Activated naive CD4-positive, alpha-beta T cell treated with anti-CD3 and anti-CD28 coated beads, Interleukin-2, amount 50 U/mL, for 16 hours (primary cell): ENCODE data around the gene AIP.
"Not testable (repeated sequence)": the region's sequence is repeated elsewhere in the genome, so short reads cannot be mapped to it uniquely, and the experiment has no call there.

Source experiments
- DNase-seq: peaks from one replicate; pipeline ENCODE4 v3.0.0-alpha.2; 2020

The AIP gene

GRCh38 chr11:67449116-67449844 is 33.5 kb upstream of the AIP start:
- DNase-seq: no peak

- no peak for DNase-seq
Observed at GRCh38 chr11:67450796-67451657, 31.8 kb upstream of the AIP start.

DNA sequence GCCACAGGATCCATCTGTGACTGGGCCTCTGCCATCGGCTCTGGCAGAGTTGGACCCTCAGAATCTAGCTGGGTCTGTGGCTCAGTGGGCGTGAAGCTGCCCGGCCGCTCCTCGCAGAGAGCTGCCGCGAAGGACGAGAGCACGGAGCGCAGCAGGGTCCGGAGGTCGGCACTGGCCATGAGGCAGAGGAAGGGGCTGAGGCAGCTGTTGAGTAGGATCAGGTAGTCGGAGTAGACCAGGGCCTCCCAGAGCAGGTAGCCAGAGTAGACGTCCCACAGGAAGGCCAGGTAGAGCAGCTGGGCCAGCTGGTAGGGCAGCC is 31.2 kb upstream of the AIP start:
- no peak for DNase-seq

- no peak for DNase-seq
Observed at GRCh38 chr11:67452141-67452952, 30.5 kb upstream of the AIP start, which contains the start of gene GPR152. Gene GPR152, minus strand, starts transcription at chr11:67452729. Its CDS starts 5 bp downstream, at chr11:67452724.

- no peak for DNase-seq
Observed at GRCh38 chr11:67453816-67454732, 28.8 kb upstream of the AIP start.

DNA sequence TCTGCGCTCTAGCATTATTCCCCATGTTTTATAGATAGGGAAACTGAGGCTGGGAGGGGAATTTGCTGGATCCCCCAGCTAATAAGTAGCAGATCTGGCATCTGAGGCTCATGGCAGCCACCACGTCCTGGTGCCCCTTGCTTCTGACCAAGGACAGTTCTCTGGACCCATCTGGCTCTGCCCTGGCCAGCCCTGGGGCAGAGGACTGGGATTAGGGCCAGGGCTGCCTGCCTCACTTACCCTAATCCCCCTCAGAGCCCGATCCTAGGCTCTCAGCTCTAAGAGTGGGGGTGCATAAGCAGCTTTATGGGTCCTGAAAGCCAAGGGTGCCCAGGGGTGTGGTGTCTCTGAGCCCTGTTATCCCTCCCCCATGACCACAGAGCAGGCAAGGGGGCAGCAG is 27.8 kb upstream of the AIP start, which contains the start of gene CABP4:
TSS of gene CABP4 (plus strand) at position 301 of the 400 bp plus-strand sequence. CDS start at position 371, 70 bp downstream.
- DNase-seq: no peak

DNA sequence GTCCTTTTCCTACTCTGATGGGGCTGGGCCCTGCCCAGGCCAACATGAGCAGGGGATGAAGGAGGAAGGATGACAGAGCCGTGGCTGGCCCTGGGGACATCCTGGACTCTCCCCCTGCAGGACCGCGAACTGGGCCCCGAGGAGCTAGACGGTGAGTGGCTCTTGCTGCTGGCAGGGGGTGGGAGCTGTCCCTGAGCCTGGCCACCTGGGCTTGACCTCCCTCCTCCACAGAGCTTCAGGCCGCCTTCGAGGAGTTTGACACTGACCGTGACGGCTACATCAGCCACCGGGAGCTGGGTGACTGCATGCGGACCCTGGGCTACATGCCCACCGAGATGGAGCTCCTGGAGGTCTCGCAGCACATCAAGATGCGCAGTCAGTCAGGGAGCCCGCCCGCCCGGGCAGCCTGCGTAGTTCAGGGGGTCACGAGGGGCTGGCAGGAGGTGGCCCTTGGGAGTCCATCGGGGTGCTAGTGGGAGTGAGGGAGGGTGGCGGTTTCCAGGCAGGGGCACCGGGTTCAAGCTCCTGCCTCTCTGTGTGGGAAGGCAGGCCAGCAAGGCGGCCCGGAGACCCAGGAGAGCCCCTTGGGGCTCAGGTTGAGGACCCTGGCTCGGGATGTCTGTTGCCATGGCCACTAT is 26.6 kb upstream of the AIP start:
- no peak for DNase-seq

DNA sequence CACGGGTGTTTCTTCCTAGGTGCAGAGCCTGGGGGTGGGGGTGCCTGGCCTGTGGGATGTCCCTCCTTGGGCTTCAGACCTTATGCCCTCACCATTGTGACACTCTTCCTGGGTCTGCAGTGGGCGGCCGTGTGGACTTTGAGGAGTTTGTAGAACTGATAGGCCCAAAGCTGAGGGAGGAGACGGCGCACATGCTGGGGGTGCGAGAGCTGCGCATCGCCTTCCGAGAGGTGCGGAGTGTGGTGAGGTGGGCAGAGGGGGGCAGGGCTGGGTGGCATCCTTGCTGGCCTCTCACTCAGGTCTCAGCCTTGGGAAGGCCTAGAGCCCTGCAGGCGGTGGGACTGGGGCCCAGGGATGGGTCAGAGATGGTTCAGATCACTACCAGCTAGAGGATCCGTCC is 25.4 kb upstream of the AIP start:
- no peak for DNase-seq

- no peak for DNase-seq
Observed at GRCh38 chr11:67458266-67458665, 24.6 kb upstream of the AIP start.

DNA sequence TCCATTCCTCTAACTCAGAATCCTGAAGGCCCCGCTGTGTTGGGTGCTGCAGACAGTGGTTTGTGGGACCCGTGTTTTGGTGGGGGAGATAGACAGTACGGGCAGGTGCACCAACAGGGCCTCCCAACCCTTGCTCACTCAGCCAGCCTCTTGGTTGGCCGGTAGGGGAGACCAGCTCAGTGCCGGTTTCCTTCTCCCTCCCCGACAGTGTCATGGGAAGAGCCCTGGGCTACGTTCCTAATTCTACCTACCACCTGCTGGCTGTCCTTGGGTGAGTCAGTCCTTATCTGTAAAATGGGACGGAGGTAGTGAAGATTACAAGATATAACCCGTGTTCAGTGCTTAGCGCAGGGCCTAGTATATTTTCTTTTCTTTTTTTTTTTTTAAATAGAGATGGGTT is 19.6 kb upstream of the AIP start:
- no peak for DNase-seq

- no peak for DNase-seq
Observed at GRCh38 chr11:67463680-67464410, 19.0 kb upstream of the AIP start.

DNA sequence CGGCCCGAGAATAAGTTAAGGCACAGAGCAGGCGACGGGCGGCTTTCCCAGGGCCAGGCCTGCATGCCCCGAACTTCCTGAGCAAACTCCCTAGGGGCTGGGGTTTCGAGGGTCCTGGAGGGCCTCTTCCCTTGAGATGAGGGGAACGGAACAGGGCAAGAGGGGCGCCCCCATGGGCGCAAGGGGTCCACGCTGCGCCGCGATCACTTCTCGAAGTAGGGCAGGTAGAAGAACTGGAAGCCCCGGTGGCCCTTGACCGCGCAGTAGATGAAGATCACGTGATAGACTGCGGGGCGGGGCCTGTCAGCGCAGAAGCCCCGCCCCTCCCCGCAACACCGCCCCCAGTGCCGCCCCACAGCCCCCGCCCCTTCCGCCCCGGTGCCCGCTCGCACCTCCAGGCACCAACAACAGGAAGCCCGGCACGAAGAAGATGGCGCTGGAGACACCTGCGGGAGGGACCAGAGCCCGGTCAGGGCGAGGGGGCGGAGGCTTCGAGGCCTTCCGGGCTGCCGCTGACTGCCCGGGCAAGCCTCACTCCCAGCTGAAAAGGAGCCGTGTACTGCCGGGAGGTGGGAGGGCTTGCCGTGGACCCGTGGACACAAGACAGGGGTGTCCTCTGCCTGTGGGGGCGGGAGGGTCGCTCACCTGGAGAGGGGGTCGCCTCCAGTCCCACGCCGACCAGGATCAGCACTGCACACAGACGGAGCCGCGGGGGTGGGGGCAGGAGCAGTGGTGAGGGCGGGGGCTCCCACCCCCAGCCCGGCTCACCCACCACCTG is 18.2 kb upstream of the AIP start:
- DNase-seq: peak; percentile 90

GRCh38 chr11:67465189-67465510 is 17.7 kb upstream of the AIP start:
- DNase-seq: no peak

GRCh38 chr11:67465530-67465929 is 17.3 kb upstream of the AIP start:
- not testable (repeated sequence) for DNase-seq

DNA sequence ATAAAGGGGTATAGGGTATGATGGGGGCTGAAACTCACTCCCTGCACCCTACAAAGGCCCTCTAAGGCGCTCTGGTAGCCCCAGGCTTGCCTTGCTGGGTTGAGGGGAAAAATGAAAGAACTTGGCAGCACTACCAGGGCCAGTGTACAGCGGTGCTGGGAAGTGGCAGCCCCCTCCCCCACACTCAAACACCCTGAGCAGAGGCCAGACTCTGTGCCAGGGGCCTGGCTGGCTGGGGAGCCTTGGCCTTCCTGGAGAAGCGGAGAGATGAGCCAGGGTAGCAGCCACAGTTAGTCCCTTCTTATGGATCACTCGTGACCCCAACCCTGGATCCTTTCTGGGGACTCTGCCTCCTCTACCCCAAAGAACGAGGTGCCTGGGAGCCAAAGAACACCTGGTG is 16.5 kb upstream of the AIP start:
- DNase-seq: no peak

- no peak for DNase-seq
Observed at GRCh38 chr11:67466962-67467771, 15.7 kb upstream of the AIP start.

- DNase-seq: peak; percentile 39
Observed at GRCh38 chr11:67468056-67468455, 14.8 kb upstream of the AIP start.

DNA sequence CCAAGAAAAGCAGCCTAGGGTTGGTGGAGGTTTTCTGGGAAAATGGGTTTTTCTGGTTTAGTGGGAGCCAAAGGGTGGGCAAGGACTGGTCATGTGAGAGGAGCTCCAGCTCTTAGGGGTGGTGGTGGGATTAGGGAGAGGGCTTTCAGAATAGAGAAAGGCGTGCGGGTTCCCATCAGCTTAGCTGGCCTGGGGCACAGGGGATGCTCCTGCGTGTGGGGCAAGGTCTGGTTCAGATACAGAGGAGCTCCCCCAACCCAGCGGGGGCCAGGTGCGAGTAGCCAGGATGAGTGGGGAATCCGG is 14.4 kb upstream of the AIP start:
- no peak for DNase-seq

DNA sequence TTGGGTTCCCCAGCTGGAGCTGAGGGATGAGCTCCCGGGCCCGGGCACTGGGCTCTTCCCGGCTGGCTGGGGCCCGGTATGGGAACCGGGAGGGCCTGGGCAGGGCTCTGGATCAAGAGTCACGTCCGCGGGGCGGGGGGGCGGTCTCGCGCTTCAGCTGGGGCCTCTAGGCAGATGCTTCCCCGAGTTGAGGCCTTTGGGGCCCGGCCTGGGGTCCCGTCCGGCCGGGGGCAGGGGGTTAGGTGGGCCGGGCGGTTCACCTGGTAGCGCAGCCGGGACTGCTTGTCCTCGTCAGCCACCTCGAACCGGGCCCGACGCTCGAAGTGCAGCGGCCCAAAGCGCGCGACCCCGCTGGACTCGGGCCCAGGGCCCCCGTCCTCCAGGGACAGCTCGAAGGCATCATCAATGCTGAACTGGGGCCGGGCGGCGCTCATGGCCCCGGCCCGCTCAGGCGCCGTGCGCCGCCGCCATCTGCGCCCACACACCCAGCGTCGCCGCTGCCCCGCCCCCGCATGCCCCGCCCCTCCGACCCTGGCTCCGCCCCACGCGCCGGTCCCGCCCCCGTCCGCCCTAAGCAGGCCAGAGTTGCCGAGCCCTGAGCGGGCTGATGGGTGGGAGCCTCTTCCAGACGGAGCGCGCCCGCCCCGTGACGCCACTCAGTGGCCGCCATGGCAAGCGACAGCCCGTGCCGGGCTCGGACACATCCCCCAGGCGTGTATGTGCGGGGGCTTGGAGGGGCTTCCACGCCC is 13.9 kb upstream of the AIP start, which contains the start of gene TMEM134:
TSS of gene TMEM134 (minus strand) at position 493 of the 749 bp plus-strand sequence. CDS start at position 434, 59 bp downstream.
- DNase-seq: peak; percentile 89
